NCI-H69 (cell line): ENCODE measurements around the gene SH3PXD2A.
"Not testable (repeated sequence)": the region's sequence is repeated elsewhere in the genome, so short reads cannot be mapped to it uniquely, and the experiment has no call there.

Source experiments
- DNase-seq: peaks from one replicate; lab custom pipeline; 2025; lab: John Stamatoyannopoulos, UW

The SH3PXD2A gene

GRCh38 chr10:103666087-103666761 is 189.2 kb downstream of the SH3PXD2A start:
- DNase-seq, result peak; percentile 21

GRCh38 chr10:103665162-103665889 is 190.1 kb downstream of the SH3PXD2A start:
- no peak for DNase-seq

- DNase-seq, result peak; percentile 85
These were observed 191.6 kb downstream of the SH3PXD2A start for GRCh38 chr10:103663802-103664201.

DNA sequence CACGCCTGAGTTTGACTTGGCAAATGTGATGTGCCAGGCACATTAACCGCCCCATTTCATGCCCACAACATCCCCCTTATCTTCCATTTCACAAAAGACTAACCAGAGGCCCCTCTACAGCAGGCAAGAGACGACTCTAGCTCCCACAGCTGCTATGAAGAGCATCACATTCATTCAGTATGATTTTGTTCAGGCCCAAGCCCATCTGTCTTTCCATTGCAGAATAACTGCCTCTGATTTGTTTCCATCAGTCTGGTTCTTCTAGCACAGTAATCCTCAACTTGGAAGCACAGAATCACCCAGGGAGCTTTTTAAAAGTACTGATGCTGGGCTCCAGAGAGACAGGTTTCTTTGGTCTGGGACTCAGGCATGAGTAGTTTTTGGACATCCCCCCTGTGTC is 192.1 kb downstream of the SH3PXD2A start:
- DNase-seq, result peak; percentile 4

DNA sequence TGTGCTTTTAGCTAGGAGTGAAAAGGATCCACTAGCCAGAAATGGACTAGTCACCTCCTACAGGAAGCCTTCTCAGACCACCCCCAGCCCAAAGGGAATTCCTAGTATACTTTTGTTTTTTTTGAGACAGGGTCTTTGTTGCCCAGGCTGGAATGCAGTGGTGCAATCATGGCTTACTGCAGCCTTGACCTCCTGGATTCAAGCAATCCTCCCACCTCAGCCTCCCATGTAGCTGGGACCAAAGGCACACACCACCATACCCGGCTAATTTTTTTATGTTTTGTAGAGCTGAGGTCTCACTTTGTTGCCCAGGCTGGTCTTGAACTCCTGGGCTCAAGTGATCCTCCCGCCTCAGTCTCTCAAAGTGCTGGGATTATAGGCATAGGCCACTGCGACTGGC is 192.7 kb downstream of the SH3PXD2A start:
- not testable (repeated sequence) for DNase-seq

- DNase-seq, result peak; percentile 89
These were observed 194.0 kb downstream of the SH3PXD2A start for GRCh38 chr10:103661198-103661950.

GRCh38 chr10:103660364-103661197 is 194.8 kb downstream of the SH3PXD2A start:
- DNase-seq, result peak; percentile 92

DNA sequence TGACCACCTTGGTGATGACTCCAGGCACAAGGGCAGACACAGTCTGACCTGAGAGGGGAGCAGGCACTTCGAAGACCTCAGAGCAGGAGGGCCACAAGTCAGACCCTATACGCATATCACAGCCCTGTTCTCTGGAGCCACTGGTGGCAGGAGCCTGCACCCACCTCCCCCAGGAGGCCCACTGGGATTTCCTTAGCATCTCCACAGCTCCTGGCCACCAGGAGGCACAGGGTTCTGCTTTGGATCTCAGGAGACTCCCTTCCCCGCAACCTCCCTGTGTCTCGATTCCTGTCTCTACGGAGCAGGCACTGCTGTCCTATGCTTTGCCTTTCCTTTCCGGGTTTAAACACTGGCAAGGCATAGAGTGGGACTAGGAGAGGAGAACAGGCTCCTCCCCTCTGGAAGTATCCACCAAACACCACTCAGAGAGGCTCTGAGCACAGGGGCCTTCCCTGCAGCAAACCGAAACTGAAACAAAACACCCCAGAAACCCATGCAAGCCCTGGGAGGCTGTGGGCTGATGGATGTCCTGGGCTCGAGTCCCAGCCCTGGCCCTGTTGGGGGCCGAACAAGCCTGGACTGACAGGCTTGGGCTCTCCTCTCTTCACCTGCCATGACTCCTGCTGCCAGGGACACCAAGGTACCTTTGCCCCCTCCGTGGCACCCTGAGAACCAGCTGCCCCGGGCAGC is 195.6 kb downstream of the SH3PXD2A start:
- peak; percentile 66 for DNase-seq

GRCh38 chr10:103658049-103658577 is 197.3 kb downstream of the SH3PXD2A start:
- peak; percentile 2 for DNase-seq

GRCh38 chr10:103657061-103657591 is 198.2 kb downstream of the SH3PXD2A start:
- no peak for DNase-seq

DNA sequence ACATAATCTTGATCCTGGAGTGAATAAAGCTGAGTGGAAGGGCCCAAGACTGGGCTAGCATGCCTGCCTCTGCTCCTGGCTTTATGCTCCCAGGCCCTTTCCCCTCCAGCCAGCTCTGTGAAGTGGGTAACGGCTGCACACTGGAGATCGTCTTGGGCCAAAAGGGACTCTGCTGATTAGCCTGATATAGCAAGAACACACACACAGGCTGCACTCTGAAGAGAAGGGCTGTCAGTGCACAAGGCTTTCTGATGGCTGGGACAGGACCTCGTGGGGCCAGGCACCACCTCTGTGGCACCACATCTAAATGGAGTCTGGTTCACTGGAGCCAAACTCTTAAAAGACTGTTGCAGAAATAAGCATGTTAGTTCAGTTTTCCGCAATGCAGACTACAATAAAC is 200.5 kb downstream of the SH3PXD2A start:
- DNase-seq, result no peak

GRCh38 chr10:103653581-103654037 is 201.8 kb downstream of the SH3PXD2A start:
- peak; percentile 95 for DNase-seq

GRCh38 chr10:103652599-103653281 is 202.6 kb downstream of the SH3PXD2A start:
- DNase-seq, result peak; percentile 86

DNA sequence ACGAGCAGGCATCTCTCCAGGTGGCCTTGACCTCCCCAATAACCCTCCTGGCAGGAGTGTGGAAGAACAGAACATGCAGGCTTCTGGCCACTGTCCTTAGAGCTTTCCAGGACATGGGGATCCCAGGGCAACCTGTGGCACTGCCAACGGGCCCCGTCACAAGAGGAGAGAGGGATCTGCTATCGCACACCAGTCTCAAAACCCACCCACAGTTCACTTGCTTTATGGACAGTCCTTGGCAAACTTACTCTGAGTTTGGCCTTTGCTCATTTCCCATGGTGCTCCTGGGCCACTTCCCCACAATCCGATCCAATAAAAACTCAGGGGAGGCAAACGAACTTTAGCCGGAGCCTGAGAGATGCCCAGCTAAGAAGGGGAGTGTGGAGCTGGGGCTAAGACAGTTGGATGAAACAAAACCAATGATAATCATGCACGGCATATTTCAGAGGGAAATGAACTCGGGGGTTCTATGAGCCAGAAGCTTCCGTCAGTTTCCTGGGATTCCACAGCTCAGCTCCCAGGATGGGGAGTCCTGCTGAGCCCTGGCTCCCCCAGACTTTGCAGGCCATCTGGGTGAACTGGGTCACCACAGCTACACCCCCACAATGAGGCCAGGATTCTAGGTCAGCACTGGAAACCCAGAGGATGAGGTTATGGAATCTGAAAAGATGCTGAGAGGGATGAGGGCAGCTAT is 203.4 kb downstream of the SH3PXD2A start:
- DNase-seq, result no peak

- DNase-seq, result no peak
These were observed 204.0 kb downstream of the SH3PXD2A start for GRCh38 chr10:103651333-103651732.

DNA sequence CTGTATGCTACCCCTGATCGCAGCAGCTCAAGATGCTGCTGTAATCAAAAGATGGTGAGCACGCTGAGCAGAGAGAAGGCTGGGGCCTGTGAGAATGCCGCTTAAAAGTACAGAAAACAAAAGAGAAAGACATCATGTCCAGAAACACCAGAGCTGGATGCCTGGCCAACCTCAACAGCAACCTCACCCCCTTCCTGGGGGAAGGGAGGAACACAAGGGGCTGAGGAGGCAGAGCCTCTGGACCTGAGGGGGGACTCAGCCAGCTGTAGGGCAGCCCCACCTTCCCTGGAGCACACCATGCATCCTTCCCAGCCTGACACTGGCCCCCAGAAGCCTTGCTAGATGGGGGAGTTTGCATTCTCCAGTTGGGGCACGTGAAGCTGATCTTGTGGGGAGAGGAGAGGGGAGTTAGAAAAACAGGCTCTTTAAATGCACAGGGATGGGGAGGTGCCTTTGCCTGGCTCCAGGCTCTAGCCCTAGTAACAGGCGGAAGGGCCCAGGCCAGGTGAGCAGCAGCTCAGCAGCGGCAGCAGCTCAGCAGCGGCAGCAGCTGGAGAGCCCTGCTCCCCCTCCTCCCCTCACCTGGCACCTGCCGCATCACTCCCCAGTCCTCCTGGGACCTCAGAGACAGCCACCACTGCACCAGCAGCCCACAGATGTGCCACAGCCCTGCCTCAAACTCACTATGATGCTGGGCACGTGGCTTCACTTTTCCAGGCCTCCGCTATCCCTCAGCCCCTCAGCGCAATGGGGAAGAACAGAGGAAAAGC is 205.5 kb downstream of the SH3PXD2A start:
- DNase-seq, result peak; percentile 65

DNA sequence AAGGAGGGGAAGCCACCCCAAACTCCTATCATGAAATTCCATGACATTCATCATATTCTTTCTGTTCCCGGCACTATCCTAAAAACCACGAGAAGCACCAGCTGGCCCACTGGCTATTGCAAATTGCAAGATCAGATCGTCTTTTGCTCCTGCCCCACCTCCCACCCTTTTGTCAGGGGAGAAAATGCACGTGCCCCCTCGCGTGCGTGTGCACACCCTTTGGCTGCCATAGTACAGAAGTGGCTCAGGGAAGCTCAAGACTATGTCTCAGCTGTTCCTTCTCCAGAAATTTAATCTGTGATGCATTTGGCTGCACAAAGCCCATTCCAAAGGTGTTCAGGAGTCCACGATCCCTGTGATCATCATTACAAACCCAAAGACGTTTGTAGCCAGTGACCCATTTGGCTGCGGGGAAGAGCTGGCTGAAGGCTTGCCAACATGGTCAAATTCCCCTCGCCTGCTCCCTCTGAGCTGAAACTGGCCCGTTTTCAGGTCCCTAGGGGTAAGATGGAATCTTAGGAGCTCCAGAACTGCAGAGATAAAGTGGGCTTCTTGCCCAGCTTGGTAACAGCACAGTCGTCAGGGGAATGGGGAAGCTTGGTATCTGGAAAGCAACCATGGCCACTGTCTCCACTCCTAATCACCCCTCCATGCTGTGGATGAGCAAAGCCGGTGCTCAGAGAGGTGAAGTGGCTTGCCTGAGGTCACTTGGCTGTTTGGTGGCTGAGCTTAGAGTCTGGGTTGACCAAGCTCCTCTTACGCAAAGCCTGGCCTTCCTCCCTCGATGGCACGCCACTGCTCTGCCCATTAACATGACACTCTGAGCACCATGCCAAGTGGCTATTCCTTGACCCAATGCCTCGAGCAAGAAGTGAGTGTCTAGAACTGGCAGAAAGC is 206.5 kb downstream of the SH3PXD2A start:
- DNase-seq, result no peak

DNA sequence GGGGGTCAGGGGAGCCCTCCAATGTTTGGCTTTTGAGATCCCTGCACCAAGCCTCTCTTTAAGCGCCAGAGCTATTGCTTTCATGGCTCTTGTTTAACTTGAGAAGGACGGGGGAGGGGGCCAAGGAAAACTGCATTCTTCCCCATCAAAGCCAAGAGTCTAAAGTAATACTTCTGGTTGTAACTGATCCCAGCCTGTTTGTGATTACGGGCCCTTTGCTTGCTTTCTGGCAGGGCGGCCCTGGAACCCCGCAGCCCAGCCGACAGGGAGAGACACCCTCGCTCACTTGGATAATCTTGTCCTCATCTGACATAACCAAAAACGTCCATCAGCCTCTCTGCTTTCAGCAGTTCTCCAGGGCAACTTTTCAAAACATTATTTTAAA is 207.1 kb downstream of the SH3PXD2A start:
- DNase-seq, result no peak
